Measurements from ENCODE around the gene GPR142.

The GPR142 gene

DNA sequence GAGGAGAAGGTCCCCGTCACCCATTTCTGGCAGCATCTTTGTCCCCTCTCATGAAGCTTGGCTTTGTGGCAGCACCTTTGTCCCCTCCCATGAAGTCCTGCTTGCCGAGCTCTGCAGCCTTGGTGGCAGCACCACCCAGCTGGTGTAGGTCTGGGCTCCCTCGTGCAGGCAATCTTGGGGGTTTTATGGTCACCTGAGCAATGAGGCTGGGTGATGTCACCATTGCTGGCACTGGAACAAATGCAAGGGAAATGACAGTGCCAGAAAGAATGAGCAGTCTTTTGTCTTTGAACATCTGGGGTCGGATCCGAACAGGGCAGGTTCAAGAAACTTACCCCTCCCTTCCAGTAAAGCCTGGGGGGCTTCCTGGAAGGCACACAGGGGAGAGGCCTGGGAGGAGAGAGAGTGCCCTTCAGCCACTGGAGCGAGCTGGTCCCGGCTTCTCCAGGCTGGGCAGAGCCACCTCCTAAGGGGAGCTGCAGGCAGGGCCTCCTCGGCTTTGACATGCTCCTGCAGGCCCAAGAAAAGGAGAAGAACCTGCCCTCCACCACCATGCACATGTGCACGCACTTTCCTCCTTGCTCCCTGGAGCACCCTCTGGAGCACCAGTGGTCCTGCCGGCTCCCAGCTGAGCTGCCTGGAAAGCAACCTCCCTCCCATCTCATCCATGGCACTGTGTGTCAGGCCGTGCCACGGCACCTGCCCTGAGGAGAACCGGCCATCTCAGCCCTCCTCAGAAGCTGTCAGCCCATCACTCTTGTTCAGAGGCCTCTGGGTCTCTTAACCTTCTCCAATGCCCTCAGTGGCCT, 21.7 kb upstream of the GPR142 start:
- no peak for DNase-seq

DNA sequence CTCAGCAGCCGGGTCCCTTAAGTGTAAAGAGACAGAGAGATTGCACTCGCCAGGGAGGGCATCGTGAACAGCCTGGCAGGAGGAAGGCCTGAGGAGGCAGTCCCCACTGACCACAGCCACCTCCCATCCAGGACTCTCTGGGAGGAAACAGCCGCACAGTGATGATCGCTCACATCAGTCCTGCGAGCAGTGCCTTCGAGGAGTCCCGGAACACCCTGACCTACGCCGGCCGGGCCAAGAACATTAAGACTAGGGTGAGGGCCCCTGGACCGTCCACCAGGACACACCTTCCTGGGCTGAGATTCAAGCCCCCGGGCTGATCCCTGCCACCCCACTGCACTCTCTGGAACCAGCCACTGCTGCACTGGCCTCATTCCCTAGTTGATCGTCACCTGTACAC, 19.7 kb upstream of the GPR142 start:
- no peak for DNase-seq

DNA sequence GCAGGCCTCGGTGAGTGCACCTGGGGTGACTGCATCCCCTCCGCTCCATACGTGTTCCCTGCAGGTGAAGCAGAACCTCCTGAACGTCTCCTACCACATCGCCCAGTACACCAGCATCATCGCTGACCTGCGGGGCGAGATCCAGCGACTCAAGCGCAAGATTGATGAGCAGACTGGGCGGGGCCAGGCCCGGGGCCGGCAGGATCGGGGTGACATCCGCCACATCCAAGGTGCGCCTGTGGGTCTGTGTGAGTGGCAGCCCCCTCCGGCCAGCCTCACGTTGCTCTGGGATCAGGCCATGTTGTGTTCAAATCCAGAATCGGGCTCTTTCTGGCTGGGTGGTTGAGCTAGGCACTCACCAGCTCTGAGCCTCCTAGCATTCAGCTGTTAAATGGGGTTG, 18.2 kb upstream of the GPR142 start:
- DNase-seq: no peak

DNA sequence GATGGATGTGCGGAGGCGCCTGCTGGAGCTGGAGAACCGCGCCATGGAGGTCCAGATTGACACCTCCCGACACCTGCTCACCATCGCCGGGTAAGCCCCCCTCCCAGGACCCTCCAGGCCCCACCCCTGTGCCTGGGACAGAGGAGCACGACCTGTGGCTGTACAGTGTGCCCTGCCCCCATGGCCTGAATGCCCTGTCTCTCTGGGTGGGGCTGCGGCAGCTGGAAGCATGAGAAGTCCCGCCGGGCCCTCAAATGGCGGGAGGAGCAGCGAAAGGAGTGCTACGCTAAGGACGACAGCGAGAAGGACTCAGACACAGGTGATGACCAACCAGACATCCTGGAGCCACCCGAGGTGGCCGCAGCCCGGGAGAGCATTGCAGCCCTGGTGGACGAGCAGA, 16.8 kb upstream of the GPR142 start:
- DNase-seq: no peak

DNA sequence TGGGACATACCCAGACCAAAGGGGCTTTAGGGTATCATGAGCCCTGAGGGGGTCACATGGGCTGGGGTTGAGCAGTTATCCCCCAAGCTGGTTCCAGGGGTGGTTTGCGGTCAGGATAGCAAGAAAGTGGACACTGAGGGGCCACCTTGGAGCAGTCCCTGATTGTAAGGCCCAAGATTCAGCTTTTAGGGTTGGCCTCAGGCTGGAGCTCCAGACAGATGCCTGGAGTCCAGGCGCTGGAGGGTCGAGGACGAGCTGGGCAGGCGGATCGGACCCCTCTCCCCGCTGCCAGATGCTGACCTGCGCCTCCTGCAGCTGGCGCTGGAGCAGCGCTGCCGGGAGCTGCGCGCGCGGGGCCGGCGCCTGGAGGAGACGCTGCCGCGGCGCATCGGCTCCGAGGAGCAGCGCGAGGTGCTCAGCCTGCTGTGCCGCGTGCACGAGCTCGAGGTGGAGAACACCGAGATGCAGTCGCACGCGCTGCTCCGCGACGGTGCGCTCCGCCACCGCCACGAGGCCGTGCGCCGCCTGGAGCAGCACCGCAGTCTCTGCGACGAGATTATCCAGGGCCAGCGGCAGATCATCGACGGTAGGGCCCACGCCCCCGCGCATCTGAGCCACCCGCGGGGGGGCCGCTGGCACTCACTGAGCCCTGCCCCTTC, 15.6 kb upstream of the GPR142 start:
- peak; percentile 29 for DNase-seq

DNA sequence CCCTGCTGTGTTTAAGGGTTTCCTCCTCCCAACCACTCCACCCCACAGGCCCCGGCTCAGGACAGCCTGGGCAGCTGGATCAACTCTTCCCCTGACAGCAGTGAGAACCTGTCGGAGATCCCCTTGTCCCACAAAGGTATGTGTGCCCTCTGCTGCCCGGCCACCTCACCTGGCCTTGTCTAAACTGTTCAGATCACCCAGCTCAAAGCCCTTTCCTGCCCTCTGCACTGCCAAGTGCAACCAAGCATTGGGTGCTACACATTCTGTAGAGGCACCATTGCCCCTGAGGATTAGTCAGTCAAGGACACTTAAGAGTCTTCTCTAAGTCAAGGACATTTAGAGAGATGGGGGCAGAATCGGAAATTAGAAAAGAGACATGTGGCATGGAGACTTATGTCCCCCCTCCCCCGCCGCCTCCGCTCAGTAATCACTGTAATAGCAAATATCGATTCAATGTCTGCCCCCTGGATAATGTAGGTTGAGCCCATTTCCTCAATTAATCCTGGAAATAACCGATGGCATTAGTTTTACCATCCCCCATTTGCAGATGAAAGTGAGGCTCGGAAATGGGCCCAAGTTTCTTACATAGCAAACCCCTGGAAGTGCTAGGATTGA, 13.8 kb upstream of the GPR142 start:
- no peak for DNase-seq

DNA sequence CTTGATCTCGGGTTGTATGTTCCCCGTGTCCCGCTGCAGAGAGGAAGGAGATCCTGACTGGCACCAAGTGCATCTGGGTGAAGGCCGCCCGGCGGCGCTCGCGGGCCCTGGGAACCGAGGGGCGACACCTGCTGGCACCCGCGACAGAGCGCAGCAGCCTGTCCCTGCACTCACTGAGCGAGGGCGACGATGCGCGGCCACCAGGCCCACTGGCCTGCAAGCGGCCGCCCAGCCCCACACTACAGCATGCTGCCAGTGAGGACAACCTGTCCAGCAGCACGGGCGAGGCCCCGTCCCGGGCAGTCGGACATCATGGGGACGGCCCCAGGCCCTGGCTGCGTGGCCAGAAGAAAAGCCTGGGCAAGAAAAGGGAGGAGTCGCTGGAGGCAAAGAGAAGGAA, 13.2 kb upstream of the GPR142 start:
- peak; percentile 79 for DNase-seq

DNA sequence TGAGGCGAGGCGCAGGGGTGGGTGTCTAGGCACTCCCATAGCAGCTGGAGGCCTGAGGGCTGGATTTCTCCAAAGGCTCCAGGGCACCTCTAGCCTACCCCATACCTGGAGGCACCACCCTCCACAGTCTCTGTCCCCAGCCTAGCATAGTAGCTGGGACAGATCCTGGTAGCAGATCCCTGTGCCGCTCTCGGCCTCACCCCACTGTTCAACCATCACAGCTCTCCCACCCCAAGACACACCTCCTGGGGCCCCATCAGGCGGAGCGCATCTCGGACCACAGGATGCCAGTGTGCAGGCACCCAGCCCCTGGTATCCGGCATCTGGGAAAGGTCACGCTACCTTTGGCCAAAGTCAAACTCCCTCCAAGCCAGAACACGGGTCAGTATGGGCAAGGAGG, 12.7 kb upstream of the GPR142 start:
- DNase-seq: no peak

DNA sequence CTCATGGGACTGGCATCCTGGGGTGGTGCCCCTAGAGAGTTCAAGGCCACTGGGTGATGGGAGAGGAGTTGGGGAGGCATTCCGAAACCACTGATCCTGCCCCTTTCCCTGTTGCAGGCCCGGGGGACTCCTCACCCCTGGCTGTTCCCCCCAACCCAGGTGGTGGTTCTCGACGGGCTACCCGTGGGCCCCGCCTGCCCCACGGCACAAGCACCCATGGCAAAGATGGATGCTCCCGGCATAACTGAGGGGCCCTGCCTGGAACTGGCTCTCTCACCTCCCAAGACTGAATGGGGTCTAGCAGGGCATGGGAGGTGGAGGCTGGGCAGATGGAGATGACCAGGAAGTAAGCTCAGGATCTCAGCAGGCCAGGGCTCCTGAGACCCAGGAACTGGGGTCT, 12.2 kb upstream of the GPR142 start:
- no peak for DNase-seq

DNA sequence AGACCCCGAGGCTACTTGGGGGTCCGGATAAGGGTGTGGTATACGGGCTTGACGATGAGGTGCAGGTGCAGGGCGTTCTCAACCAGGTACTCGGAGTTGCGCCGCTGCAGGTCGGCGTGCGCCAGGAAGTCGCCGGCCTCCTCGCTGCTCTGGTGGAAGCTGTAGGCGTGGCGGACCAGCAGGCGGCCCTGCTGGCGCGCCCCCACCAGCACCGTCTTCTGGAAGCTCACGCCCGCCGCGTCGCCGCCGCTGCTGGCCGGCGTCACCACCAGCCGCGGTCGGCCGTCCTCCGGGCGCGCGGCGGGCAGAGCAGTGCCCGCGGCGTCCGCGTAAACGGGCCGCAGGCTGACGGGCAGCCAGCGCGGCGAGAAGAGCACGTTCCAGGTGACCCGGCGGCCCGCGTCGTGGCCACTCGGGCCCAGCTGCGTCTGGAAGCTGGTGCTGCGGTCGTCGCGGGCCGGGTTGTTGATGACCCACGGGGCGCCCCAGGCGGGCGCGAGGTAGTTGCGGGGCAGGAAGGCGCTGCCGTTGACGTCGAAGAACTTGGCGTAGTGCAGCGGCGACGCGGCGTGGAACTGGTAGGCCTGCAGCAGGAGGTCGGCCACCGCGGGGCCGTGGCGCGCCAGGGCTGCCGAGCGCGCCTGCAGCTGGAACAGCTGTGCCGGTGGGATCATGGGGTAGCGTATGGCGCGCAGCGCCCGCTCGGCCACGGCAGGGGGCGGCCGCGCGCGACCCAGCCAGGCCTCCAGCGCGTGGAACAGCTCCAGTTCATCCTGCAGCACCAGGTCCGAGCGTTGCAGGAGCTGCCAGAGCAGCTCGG, 10.4 kb upstream of the GPR142 start:
- no peak for DNase-seq

DNA sequence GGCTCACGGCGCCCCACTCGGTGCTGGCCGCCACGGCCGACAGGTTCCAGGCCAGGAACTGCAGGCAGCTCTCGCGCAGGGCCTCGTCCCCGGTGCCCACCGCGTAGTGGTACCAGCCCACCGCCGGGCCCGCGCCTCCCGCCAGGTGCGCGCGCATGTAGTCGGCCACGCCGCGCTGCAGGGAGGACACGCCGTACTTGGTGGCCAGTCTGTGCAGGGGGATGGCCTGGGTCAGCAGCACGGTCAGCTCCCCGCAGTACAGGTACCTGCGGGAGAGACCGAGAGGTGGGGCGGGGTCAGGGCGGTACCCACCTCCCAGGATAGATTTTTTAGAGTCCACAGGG, 9.9 kb upstream of the GPR142 start:
- DNase-seq: no peak

DNA sequence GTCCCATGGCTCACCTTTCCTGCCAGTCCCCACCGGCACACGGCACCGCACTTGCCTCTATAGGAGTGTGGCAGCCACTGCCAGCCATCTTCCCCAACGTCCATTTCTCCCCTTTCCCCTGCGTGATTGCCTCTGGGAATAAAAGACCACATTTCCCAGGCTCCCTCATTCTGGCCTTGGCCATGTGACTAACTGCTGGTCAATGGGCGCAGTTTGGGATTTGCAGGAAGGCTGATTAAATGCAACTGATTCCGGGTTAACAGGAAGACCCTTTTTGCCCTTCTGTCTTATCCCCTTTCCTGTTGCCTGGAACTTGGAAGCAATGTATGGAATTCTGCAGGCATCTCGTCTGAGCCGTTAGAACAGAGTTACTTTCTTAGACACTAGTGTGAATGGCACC, 8.6 kb upstream of the GPR142 start:
- no peak for DNase-seq

DNA sequence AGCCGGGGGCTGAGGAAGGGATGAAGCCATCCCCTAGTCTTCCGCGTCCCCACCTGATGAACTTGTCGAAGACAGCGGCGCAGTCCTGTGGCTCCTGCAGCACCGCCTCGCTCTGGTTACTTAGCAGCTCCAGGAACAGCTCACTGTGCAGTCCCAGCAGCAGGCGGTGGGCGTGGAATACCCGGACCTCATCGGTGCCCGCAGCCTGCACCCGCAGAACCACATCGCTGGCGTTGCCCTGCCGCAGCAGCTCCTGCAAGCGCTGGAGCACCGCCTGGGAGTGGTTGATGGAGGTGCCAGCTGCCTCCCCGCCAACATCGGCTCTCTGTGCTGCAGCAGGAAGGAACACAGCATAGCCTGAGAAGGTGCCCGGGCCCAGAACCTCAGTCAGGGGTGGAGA, 7.4 kb upstream of the GPR142 start:
- DNase-seq: no peak

DNA sequence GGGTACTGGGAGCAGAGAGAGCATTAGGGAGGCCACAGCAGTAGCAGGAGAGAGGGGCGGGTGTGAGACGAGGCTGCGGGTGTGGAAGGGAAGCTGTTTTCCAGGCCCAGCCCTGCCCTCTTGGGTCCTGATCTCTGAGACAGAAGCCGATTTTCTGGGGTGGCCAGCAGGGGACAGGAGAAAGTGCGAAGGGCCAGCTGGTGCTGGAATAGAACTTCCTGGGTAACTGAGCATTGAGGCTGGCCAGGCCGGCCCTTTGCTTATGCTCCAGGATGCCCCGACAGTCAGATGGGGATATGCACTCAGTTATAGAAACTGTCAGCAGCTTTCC, 6.4 kb upstream of the GPR142 start:
- DNase-seq: no peak

DNA sequence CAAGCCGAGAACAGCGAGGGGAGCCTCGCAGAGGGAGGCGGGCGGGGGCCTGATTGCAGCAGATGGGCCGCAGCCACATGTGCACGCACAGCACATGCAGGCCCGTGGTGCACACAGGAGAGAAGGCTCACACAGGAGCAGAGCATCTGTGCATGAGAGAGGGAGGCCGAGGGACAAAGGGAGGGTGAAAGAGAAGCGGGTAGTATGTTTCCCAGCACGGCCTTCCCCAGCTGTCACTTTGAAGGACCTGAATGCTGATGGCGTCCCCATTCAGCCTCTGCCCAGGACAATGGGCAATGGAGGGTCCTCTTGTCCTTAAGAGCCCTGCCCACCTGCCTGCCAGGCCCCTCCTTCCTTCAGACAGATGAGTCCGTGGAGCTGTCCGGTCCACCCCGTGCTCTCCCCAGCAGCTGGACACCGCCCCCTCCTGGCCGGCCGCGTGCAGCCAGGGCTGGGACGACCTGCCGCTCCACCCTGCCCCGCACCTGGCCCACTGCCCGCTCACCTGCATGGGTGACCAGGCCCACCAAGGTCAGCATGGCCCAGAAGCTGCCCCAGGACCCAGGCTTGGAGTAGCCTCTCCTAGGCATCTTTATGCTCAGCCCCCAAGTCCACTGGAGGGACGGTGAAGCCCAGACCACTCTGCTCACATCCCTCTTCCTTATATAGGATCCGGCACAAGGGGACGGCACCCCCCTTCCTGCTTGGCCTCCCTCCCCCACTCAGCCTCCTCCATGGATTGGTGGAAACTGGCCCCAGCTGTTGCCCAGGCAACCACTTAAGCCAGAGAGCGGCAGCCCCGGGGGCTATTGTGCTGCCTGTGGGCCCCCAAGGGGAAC, 5.9 kb upstream of the GPR142 start, which contains the start of gene BTBD17:
Gene BTBD17 (minus strand): TSS at position 639 of the 839 bp plus-strand sequence. CDS start 49 bp downstream, at position 590.
- DNase-seq: peak; percentile 44

DNA sequence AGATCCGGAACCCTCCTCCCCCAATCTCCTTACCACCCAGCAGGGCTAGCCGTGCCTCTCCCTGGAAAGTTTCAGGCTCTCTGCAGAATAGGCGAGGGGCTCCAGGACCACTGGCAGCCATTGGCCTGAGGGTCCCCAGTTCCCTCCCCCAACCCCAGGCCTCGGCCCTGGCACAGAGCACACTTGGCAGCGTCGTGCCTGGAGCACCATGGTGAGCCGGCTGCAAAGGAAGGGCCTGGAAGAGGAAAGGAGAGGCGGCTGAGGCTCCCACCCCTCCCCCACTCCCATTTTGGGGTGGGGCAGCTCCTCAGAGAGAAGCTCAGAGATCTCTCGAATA, 5.3 kb upstream of the GPR142 start:
- no peak for DNase-seq

DNA sequence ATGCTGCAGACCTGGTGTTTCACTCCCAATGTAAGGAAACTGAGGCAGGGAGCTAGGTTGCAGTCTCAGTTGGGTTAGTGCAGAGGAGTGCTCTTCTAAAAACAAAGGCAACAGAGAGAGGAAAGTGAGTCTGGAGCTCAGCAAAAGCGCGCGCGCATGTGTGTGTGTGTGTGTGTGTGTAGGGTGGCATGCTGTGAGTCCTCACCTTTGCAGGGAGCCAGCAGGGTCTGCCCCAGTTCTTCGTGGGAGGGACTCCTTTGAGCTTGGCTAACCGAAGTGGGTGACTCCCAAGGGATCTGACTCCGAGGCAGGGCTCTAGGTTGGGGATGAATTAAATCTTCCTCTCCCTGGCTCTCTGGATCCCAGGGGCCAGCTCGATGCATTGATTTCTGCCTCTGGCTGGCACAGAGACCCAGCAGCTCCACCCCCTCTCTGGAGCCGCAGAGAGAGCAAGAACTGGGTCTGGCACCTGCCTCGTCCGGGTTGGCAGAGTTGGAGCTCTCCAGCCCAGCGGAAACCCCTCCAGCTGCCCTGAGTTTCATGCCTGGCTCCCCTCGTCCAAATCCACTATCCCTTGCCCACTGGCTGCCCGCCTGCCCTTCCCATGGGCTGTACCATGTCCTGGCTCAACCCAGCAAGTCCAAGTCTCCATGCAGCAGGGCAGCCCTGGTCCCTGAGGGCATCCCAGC, 4.4 kb upstream of the GPR142 start:
- DNase-seq: no peak

DNA sequence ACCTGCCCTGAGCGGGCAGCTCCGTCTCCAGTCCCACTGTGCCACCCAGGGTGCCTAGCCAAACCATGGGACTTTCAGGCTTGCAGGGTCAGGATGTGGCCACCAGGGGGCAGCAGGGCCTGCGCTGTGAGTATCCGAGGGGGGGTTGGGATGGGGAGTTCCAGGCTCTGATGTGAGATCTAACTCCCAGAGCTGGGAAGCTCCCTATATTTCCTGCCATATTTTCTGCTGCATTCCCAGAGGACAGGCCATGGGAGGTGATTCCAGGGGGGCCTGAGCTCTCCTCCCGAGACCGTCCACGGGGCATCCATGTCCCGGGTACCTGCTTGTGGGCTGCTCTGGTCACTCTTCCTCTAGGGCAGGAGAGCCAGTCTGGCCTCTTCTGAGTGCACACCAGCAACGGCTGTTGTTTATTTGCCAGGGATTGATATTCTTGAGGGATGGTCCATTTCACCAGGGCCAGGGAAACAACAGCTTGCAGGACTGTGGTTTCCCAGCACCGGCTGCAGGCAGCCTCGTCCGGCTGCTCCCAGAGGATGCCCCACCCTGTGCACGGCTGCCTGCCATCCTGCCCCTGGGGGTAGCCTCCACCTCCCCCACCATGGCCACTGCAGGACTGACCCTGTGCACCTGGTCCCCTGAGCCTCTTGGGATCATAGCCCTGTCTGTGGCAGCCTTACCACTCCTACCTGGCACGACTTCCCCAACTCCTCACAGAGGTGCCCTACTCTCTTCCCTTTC, 1.2 kb downstream of the GPR142 start:
- DNase-seq: peak; percentile 80

DNA sequence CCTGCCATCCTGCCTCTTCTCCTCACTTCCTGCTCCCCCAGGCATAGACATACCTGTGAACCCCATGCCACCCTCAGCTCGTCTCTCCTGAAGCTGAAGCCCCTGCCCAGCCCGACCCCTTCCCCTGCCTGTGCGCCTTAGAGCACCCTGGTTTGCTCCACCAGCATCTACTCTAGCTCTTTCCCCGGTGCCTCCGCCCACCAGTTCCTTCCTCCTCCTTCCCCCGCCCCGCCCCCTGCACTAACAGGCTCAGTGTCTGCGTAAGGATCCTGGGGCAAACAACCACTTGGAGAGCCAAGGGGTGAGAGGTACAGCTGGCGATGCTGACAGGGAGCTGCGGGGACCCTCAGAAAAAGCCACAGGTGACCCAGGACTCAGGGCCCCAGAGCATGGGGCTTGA, 1.9 kb downstream of the GPR142 start:
- DNase-seq: peak; percentile 58

DNA sequence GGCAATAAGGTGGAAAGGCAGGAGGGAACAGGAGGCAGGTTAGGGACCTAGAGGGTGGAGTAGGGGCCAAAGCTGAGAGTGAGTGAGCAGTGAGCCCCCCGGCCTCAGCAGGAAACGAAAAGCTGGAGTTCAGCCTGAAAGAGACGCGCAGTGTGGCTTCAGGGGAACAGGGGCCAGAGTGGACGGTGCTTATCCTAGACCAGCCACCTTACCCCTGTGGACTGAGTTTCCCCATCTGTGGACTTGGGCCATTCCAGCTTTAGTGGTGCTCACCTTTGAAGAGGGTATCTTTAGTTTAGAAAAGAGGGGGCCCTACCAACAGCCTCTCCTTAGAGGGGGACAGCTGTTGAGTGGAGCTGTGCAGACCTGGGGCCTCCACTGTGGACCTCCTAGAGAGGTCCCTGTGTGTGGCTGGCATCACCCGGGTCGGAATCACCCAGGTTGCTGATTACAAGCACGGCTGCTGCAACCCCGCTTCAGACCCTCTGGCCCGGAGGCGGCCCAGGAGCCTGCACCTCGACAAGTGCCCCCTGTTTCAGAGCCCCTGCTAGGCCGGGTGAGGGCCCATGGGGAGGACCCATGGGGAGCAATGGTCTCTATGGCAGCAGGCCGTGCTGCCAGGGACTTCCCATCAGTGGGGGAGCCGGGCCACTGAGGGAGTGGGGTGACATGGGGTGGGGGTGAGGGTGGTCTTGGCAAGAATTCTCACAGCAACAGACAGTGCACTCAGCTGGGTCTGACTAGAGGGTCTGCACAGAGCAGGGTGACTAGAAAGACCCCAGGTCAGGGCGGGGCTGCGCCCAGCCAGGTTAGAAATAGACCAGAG, 2.6 kb downstream of the GPR142 start:
- DNase-seq: no peak

All from activated CD4-positive, alpha-beta T cell treated with anti-CD3 and anti-CD28 coated beads, Interleukin-2, Interleukin-6, amounts not matched to agents 100 ng/mL and 50 ng/mL, durations not matched to agents 16 hours and 8 hours (primary cell).